Measurements from ENCODE around the gene KCNB1.

The KCNB1 gene

GRCh38 chr20:49480236-49480635 is 2.2 kb downstream of the KCNB1 start:
- Histone ChIP-seq H3K4me3 (replicated peaks; ENCODE audit: insufficient read depth, low read length) (no peak overlapping the region), H3K27ac (replicated peaks) (no peak overlapping the region), H3K27me3 (ENCODE audit: insufficient read depth, poor library complexity, severe bottlenecking) (peaks cover 18% of the 10 kb centered on the region)
- TF ChIP-seq, protein P1, sequence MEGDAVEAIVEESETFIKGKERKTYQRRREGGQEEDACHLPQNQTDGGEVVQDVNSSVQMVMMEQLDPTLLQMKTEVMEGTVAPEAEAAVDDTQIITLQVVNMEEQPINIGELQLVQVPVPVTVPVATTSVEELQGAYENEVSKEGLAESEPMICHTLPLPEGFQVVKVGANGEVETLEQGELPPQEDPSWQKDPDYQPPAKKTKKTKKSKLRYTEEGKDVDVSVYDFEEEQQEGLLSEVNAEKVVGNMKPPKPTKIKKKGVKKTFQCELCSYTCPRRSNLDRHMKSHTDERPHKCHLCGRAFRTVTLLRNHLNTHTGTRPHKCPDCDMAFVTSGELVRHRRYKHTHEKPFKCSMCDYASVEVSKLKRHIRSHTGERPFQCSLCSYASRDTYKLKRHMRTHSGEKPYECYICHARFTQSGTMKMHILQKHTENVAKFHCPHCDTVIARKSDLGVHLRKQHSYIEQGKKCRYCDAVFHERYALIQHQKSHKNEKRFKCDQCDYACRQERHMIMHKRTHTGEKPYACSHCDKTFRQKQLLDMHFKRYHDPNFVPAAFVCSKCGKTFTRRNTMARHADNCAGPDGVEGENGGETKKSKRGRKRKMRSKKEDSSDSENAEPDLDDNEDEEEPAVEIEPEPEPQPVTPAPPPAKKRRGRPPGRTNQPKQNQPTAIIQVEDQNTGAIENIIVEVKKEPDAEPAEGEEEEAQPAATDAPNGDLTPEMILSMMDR (IDR thresholded peaks at IDR 0.05; ENCODE audit: insufficient read depth, low read length) = no peak
- TF ChIP-seq SPI1 (IDR thresholded peaks at IDR 0.05; ENCODE audit: borderline replicate concordance, low read depth) = no peak
- TF ChIP-seq REST (IDR thresholded peaks at IDR 0.05; ENCODE audit: insufficient replicate concordance, low read depth) = no peak
- TF ChIP-seq POLR2AphosphoS5 (IDR thresholded peaks at IDR 0.05; ENCODE audit: low read depth) = no peak
- TF ChIP-seq GABPA (IDR thresholded peaks at IDR 0.05; ENCODE audit: low read depth) = no peak
- DNase-seq (ENCODE audit: low read depth in 1 of 2, low spot score in 1 of 2) = no peak

GRCh38 chr20:49479785-49480184 is 2.7 kb downstream of the KCNB1 start:
- DNase-seq (ENCODE audit: low read depth in 1 of 2, low spot score in 1 of 2) = no peak
- TF ChIP-seq REST (IDR thresholded peaks at IDR 0.05; ENCODE audit: insufficient replicate concordance, low read depth) (no peak), SPI1 (IDR thresholded peaks at IDR 0.05; ENCODE audit: borderline replicate concordance, low read depth) (no peak), POLR2AphosphoS5 (IDR thresholded peaks at IDR 0.05; ENCODE audit: low read depth) (no peak), GABPA (IDR thresholded peaks at IDR 0.05; ENCODE audit: low read depth) (no peak)
- TF ChIP-seq, protein P1 (IDR thresholded peaks at IDR 0.05; ENCODE audit: insufficient read depth, low read length) = no peak
- H3K27me3 ChIP-seq (ENCODE audit: insufficient read depth, poor library complexity, severe bottlenecking) = peaks cover 15% of the 10 kb centered on the region
- no peak overlapping the region for H3K27ac ChIP-seq (replicated peaks)
- H3K4me3 ChIP-seq (replicated peaks; ENCODE audit: insufficient read depth, low read length) = no peak overlapping the region

DNA sequence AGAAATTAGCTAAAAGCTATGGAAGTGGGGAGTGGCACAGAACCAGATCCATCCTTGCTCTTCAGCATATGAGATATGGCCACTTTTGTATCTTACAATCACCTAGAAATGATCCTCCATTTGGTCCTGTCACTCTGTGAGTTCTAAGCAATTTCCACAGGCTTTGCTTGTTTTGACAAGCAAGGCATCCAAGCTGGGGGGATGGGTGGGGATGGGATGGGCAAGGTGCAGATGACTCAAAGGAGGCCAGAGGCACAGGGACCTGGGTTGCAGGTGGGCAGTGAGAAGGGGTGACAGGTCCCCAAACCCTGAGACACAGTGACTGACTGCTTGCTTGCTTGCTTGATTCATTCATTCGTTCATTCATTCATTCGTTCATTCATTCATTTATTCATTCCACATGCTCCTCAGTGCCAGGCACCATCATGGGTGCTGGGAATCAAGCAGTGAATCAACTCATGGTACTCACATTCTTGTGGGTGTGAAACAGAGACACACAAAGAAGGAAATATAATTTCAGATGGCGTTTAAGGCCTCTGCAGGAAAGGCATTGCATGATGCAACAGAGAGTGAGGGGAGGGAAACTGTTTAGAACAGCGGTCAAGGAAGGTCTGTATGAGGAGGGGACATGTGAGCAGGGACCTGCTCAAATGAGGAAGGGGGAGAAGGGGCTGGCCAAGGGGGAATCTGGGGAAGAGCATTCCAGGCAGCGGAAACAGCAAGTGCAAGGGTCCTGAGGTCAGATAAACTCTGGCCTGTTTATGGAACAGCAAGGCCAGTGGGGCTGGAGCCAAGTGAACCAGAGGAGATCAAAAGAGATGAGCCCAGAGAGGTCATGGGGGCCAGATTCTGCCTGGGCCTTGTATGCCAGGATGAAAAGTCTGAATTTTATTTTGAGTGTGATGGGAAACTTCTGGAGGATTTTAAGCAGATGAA is 3.4 kb downstream of the KCNB1 start:
- DNase-seq (ENCODE audit: low read depth in 1 of 2, low spot score in 1 of 2) = no peak
- Histone ChIP-seq H3K4me3 (replicated peaks; ENCODE audit: insufficient read depth, low read length) (no peak overlapping the region), H3K27me3 (ENCODE audit: insufficient read depth, poor library complexity, severe bottlenecking) (peaks cover 8% of the 10 kb centered on the region), H3K27ac (replicated peaks) (no peak overlapping the region)
- TF ChIP-seq, protein P1 (IDR thresholded peaks at IDR 0.05; ENCODE audit: insufficient read depth, low read length) = no peak
- TF ChIP-seq SPI1 (IDR thresholded peaks at IDR 0.05; ENCODE audit: borderline replicate concordance, low read depth) (no peak), GABPA (IDR thresholded peaks at IDR 0.05; ENCODE audit: low read depth) (no peak)

Measured in HL-60 (cell line).